ENCODE results near the gene PRRG4.
"Not testable (repeated sequence)": the region's sequence is repeated elsewhere in the genome, so short reads cannot be mapped to it uniquely, and the experiment has no call there.

Gene PRRG4

GRCh38 chr11:32843544-32843943 lies 13.8 kb downstream of the PRRG4 start:
- TF ChIP-seq ZNF274 (IDR thresholded peaks at IDR 0.05; ENCODE audit: low read depth, low read length) = no peak
- H3K4me3 ChIP-seq (ENCODE audit: low read length) = no peak overlapping the region

GRCh38 chr11:32847511-32847910 lies 17.8 kb downstream of the PRRG4 start:
- H3K4me3 ChIP-seq (ENCODE audit: low read length) = no peak overlapping the region
- TF ChIP-seq ZNF274 (IDR thresholded peaks at IDR 0.05; ENCODE audit: low read depth, low read length) = no peak

DNA sequence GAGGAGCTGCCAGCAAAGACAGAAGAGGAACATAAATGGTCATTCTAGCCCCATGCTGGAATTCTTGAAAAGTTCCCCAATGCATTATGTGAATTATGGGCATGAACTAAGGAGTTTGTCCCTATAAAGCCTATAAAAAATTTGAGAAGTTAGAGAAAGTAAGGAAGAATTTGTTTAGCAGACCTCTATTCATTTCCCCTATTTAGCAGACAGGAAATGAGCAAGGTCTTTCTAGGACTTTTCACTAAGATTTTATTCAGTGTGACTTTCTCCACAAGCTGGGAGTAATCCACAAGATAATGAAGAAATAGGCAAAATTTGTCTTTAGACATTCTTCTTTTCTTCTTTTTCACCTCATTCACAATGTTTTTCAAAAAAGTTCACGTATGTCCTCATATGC lies 20.0 kb downstream of the PRRG4 start:
- TF ChIP-seq ZNF274 (IDR thresholded peaks at IDR 0.05; ENCODE audit: low read depth, low read length) = no peak
- H3K4me3 ChIP-seq (ENCODE audit: low read length) = no peak overlapping the region

DNA sequence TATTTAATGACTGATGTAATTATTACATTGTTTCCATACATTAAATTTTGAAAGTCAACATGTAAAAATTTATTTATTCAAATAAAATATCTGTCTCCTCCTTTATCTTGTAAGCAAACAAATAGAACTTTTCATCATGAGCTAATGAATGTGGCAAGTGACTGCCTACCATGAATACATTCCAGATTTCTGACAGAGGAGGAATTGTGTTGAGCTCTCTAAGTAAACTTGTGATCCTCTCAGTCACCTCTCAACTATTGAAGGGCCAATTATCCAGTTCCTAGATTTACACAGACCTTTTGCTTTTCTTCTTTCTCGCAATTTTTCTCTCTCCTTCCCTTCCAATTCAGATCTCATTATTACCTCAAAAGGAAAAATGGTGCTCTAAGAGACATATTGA lies 21.5 kb downstream of the PRRG4 start:
- TF ChIP-seq ZNF274 (IDR thresholded peaks at IDR 0.05; ENCODE audit: low read depth, low read length) = no peak
- no peak overlapping the region for H3K4me3 ChIP-seq (ENCODE audit: low read length)

DNA sequence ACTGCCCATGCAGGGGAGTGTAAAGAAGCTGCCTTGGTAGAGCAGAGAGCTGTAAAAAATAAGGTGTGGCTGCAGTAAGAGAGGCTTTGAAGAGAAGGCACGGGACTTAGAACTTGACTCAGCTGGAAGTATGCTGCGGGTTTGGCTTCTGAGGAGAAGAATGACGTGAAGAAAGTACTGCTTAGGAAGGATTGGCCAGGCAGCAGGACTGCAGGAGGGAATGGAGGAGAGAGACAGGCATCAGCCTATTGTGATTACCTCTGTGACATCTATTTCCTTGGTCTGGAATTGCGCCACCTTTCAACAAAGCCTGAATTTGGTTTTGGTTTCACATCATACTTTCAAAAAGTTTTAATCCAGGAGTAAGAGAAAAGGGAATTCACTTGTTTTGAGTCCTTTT lies 22.5 kb downstream of the PRRG4 start:
- no peak for TF ChIP-seq ZNF274 (IDR thresholded peaks at IDR 0.05; ENCODE audit: low read depth, low read length)
- no peak overlapping the region for H3K4me3 ChIP-seq (ENCODE audit: low read length)

DNA sequence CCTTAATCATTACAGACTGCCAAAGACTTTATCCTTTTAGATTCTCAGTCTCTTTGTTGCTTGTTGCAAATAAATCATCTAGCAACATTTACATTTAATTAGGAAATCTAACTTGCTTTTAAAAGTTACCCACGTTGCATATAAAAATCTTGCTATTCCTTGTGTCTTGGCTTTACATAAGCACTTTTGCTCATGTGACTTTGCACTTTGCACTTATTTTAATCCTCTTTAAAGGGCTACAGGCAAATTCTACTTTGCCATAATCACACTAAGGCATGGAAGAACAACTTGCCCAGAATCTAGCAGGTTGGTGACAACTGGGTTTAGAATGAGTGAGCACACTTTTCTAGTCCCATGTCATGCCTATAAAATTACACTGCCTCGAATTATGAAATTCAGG lies 25.9 kb downstream of the PRRG4 start:
- no peak for TF ChIP-seq ZNF274 (IDR thresholded peaks at IDR 0.05; ENCODE audit: low read depth, low read length)
- H3K4me3 ChIP-seq (ENCODE audit: low read length) = no peak overlapping the region

DNA sequence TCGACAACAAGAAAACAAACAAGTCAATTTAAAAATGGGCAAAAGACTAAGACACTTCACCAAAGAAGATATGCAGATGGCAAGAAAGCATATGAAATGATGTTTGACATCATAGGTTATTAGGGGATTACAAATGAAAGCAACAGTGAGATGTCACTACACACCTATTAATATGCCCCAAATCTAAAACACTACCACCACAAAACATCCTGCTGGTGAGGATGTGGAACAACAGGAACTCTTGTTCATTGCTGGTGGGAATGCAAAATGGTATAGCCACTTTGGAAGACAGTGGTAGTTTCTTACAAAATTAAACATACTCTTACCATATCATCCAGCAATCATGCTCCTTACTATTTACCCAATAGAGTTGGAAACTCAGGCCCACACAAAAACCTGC lies 29.0 kb downstream of the PRRG4 start:
- no peak for TF ChIP-seq ZNF274 (IDR thresholded peaks at IDR 0.05; ENCODE audit: low read depth, low read length)

DNA sequence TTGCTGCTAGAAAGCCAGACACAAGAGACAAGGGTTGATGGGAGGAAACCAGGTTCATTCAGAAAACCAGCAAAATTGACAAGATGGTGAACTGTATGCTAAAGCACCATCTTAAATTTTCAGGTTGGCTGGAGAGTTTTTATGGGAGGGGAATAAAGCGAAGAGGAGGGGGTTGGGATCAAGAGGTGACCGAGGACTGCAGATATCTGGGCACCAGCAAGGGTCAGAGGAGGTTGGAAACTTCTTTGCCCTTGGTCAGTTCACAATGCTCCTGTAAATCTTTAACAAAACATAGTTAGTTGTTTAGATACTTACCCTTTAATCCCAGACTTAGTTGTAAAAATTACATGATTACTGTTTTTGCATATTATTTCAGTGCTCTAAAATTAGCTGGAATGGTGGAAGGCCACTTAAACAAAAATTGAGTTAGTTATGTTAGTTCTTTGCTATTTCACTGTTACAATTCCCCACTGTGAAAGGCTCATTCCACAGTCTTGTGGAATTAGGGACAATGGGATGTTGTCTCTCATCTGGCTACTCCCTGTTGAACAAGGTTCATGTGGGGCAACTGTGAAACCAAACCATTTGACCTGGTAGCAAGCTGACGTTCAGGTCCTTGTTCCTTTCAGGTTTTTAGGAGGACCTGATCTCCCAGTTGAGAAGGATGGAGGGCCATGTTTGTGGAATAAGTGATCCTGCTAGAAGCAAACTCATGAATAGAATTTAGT lies 32.3 kb downstream of the PRRG4 start:
- H3K4me3 ChIP-seq (ENCODE audit: low read length) = no peak overlapping the region
- no peak for TF ChIP-seq ZNF274 (IDR thresholded peaks at IDR 0.05; ENCODE audit: low read depth, low read length)

More for the DNA sequence above, 29.0 kb downstream of the PRRG4 start:
- no peak overlapping the region for H3K4me3 ChIP-seq (ENCODE audit: low read length)

GRCh38 chr11:32864555-32864954 lies 34.8 kb downstream of the PRRG4 start:
- no peak for TF ChIP-seq ZNF274 (IDR thresholded peaks at IDR 0.05; ENCODE audit: low read depth, low read length)
- H3K4me3 ChIP-seq (ENCODE audit: low read length) = no peak overlapping the region

GRCh38 chr11:32868752-32869151 lies 39.0 kb downstream of the PRRG4 start:
- H3K4me3 ChIP-seq (ENCODE audit: low read length) = not testable (repeated sequence)

DNA sequence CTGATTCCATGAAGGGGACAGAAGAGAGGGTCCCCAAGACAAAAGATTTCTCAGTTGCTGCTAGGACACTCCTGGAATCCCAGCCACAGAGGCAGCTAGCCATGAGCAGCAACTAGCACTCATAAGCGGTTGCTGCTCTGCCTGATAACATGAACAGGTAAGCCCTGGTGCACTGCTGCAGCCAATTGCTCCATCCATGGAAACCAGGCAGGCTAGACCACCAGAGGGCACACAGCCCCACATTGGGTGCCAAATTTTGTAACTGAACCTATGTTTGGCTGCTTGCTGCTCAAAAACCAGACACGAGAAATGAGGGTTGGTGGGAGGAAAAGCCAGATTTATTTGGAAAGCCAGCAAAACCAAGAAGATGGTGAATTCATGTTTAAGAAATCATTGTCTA lies 40.9 kb downstream of the PRRG4 start:
- H3K4me3 ChIP-seq (ENCODE audit: low read length) = no peak overlapping the region
- no peak for TF ChIP-seq ZNF274 (IDR thresholded peaks at IDR 0.05; ENCODE audit: low read depth, low read length)

DNA sequence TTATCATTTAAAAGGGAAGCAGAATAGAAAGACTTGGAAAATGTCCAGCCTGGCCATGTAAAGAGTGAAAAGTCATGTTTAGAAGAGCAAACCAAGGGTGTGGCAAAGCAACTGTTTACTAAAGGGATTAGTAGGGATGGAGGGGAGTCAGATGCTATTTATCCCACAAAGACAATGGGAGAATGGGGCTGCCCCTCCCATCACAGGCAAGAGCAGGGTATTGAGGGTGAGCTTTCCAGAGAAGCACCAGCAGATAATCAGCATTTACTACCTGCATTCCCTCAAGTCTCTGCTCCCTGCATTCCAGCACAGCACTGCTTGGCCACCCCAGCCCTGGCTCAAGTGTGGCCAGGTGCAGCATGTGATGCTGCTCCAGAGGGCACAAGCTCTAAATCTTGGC lies 44.4 kb downstream of the PRRG4 start:
- TF ChIP-seq ZNF274 (IDR thresholded peaks at IDR 0.05; ENCODE audit: low read depth, low read length) = no peak
- no peak overlapping the region for H3K4me3 ChIP-seq (ENCODE audit: low read length)

GRCh38 chr11:32881286-32881685 lies 51.6 kb downstream of the PRRG4 start:
- TF ChIP-seq ZNF274 (IDR thresholded peaks at IDR 0.05; ENCODE audit: low read depth, low read length) = no peak
- H3K4me3 ChIP-seq (ENCODE audit: low read length) = no peak overlapping the region

GRCh38 chr11:32883421-32883820 lies 53.7 kb downstream of the PRRG4 start:
- no peak overlapping the region for H3K4me3 ChIP-seq (ENCODE audit: low read length)
- TF ChIP-seq ZNF274 (IDR thresholded peaks at IDR 0.05; ENCODE audit: low read depth, low read length) = no peak

GRCh38 chr11:32884023-32884422 lies 54.3 kb downstream of the PRRG4 start:
- TF ChIP-seq ZNF274 (IDR thresholded peaks at IDR 0.05; ENCODE audit: low read depth, low read length) = no peak

DNA sequence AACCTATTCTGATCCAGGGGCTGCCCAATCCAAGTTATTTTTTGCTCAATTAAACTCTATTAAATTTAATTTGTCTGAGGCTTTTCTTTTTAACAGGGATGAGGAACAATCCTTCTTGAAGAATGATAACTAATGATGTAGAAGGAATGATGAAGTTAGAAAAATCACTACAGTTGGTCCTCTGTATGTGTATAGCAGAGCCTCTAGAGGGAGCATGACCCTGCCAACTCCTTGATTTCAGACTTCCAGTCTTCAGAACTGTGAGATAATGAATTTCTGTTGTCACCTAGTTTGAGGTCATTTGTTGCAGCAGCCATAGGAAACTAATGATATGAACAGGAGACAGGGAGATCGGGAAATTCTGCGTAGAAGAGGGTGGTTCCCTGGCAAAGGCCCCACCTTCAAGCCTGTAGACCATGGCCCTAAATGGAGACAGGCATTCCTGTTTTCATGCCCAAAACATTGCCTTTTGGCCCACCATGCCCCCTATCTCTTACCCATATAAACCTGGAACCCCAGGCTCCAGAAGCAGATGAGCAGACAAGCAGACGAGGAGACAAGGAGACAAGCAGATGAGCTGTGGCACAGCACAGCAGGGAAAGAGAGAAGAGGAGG lies 55.1 kb downstream of the PRRG4 start:
- H3K4me3 ChIP-seq (ENCODE audit: low read length) = no peak overlapping the region
- TF ChIP-seq ZNF274 (IDR thresholded peaks at IDR 0.05; ENCODE audit: low read depth, low read length) = no peak

More at GRCh38 chr11:32884023-32884422, 54.3 kb downstream of the PRRG4 start:
- no peak overlapping the region for H3K4me3 ChIP-seq (ENCODE audit: low read length)

All from GM08714 (cell line).